ENCODE measurements around the gene NEIL1. TPM values are rescaled to one million over a fixed set of nuclear protein-coding genes. Genes with fewer than 3 reads are reported as not detected.
"Not testable (repeated sequence)": the region's sequence is repeated elsewhere in the genome, so short reads cannot be mapped to it uniquely, and the experiment has no call there.

The NEIL1 gene
- total RNA-seq, 1 experiment from 2014 or later: 12.3 TPM

GRCh38 chr15:75327491-75327890, 19.3 kb upstream of the NEIL1 start:
- Histone ChIP-seq H3K36me3 (ENCODE audit: control insufficient read depth, insufficient read depth, low read length) (no peaks in the 10 kb centered on the region), H3K4me1 (no peaks in the 10 kb centered on the region), H3K27me3 (replicated peaks; ENCODE audit: control insufficient read depth, insufficient read depth, low read length) (no peaks in the 10 kb centered on the region), H3K9me3 (no peaks in the 10 kb centered on the region), H3K4me3 (ENCODE audit: low read depth, low read length) (no peak overlapping the region)
- no peaks in the 10 kb centered on the region for H3K36me3 Mint-ChIP-seq (ENCODE audit: insufficient read depth, unreplicated experiment)
- no peaks in the 10 kb centered on the region for H3K9me3 Mint-ChIP-seq (ENCODE audit: unreplicated experiment)
- H3K27me3 Mint-ChIP-seq (ENCODE audit: insufficient read depth, unreplicated experiment): no peaks in the 10 kb centered on the region
- peaks cover 5% of the 10 kb centered on the region for H3K4me1 Mint-ChIP-seq (ENCODE audit: low read depth, unreplicated experiment)
- no peak for TF ChIP-seq CTCF (IDR thresholded peaks at IDR 0.05; ENCODE audit: insufficient read depth in 1 of 2, low read depth in 1 of 2, low read length in 1 of 2, severe bottlenecking in 1 of 2, unreplicated experiment in 1 of 2)
- ChIA-PET CTCF (no interaction called here), POLR2A (no interaction called here)
- intact Hi-C loops (cut with micrococcal nuclease; ENCODE audit: unreplicated experiment): no loop called here
- BruUV-seq (replicated peaks): no TSS peak
- H3K27ac Mint-ChIP-seq (ENCODE audit: unreplicated experiment): no peak overlapping the region
- no peak for DNase-seq
- H3K4me3 Mint-ChIP-seq (ENCODE audit: unreplicated experiment): no peak overlapping the region

GRCh38 chr15:75328493-75329314, 18.1 kb upstream of the NEIL1 start:
- ChIA-PET CTCF (interaction anchor here (0.6 kb wide), 2 partner anchors 358 to 1010 kb away, joined by 3 read pairs; no protein-coding TSS in a partner anchor), POLR2A (no interaction called here)
- no peaks in the 10 kb centered on the region for H3K27me3 Mint-ChIP-seq (ENCODE audit: insufficient read depth, unreplicated experiment)
- no peak for TF ChIP-seq CTCF (IDR thresholded peaks at IDR 0.05; ENCODE audit: insufficient read depth in 1 of 2, low read depth in 1 of 2, low read length in 1 of 2, severe bottlenecking in 1 of 2, unreplicated experiment in 1 of 2)
- H3K4me3 ChIP-seq (ENCODE audit: low read depth, low read length): no peak overlapping the region
- H3K4me1 ChIP-seq: no peaks in the 10 kb centered on the region
- no peak overlapping the region for H3K4me3 Mint-ChIP-seq (ENCODE audit: unreplicated experiment)
- no peaks in the 10 kb centered on the region for H3K27me3 ChIP-seq (replicated peaks; ENCODE audit: control insufficient read depth, insufficient read depth, low read length)
- intact Hi-C loops (cut with micrococcal nuclease; ENCODE audit: unreplicated experiment): no loop called here
- no peak for DNase-seq
- no peaks in the 10 kb centered on the region for H3K9me3 ChIP-seq
- no TSS peak for BruUV-seq (replicated peaks)
- H3K36me3 ChIP-seq (ENCODE audit: control insufficient read depth, insufficient read depth, low read length): no peaks in the 10 kb centered on the region
- no peak overlapping the region for H3K27ac Mint-ChIP-seq (ENCODE audit: unreplicated experiment)
- peaks cover 5% of the 10 kb centered on the region for H3K4me1 Mint-ChIP-seq (ENCODE audit: low read depth, unreplicated experiment)
- no peaks in the 10 kb centered on the region for H3K9me3 Mint-ChIP-seq (ENCODE audit: unreplicated experiment)
- H3K36me3 Mint-ChIP-seq (ENCODE audit: insufficient read depth, unreplicated experiment): no peaks in the 10 kb centered on the region

GRCh38 chr15:75329571-75329970, 17.3 kb upstream of the NEIL1 start:
- Mint-ChIP-seq H3K9me3 (ENCODE audit: unreplicated experiment) (no peaks in the 10 kb centered on the region), H3K4me1 (ENCODE audit: low read depth, unreplicated experiment) (no peaks in the 10 kb centered on the region), H3K4me3 (ENCODE audit: unreplicated experiment) (no peak overlapping the region), H3K36me3 (ENCODE audit: insufficient read depth, unreplicated experiment) (no peaks in the 10 kb centered on the region), H3K27ac (ENCODE audit: unreplicated experiment) (no peak overlapping the region), H3K27me3 (ENCODE audit: insufficient read depth, unreplicated experiment) (no peaks in the 10 kb centered on the region)
- no peaks in the 10 kb centered on the region for H3K36me3 ChIP-seq (ENCODE audit: control insufficient read depth, insufficient read depth, low read length)
- no peak overlapping the region for H3K4me3 ChIP-seq (ENCODE audit: low read depth, low read length)
- no peak for DNase-seq
- POLR2A ChIA-PET: no interaction called here
- CTCF ChIA-PET: interaction anchor here (0.6 kb wide), 2 partner anchors 122 to 1011 kb away, joined by 3 read pairs; partner anchors contain the start of gene SIN3A
- no peaks in the 10 kb centered on the region for H3K4me1 ChIP-seq
- no peaks in the 10 kb centered on the region for H3K9me3 ChIP-seq
- no peaks in the 10 kb centered on the region for H3K27me3 ChIP-seq (replicated peaks; ENCODE audit: control insufficient read depth, insufficient read depth, low read length)
- intact Hi-C loops (cut with micrococcal nuclease; ENCODE audit: unreplicated experiment): no loop called here
- BruUV-seq (replicated peaks): no TSS peak
- no peak for TF ChIP-seq CTCF (IDR thresholded peaks at IDR 0.05; ENCODE audit: insufficient read depth in 1 of 2, low read depth in 1 of 2, low read length in 1 of 2, severe bottlenecking in 1 of 2, unreplicated experiment in 1 of 2)

- H3K9me3 ChIP-seq; intact Hi-C loops (cut with micrococcal nuclease; ENCODE audit: unreplicated experiment); H3K36me3 Mint-ChIP-seq (ENCODE audit: insufficient read depth, unreplicated experiment); H3K9me3 Mint-ChIP-seq (ENCODE audit: unreplicated experiment); DNase-seq; H3K4me3 ChIP-seq (ENCODE audit: low read depth, low read length); CTCF ChIA-PET; H3K27me3 ChIP-seq (replicated peaks; ENCODE audit: control insufficient read depth, insufficient read depth, low read length); POLR2A ChIA-PET; H3K27ac Mint-ChIP-seq (ENCODE audit: unreplicated experiment); BruUV-seq (replicated peaks); H3K4me1 Mint-ChIP-seq (ENCODE audit: low read depth, unreplicated experiment); H3K4me3 Mint-ChIP-seq (ENCODE audit: unreplicated experiment); H3K27me3 Mint-ChIP-seq (ENCODE audit: insufficient read depth, unreplicated experiment); H3K4me1 ChIP-seq; H3K36me3 ChIP-seq (ENCODE audit: control insufficient read depth, insufficient read depth, low read length): not testable (repeated sequence)
These were observed 14.7 kb upstream of the NEIL1 start for GRCh38 chr15:75332093-75332492.

Measured in Caco-2 (cell line).